ENCODE data around the gene PTGIS. TPM values are rescaled to one million over a fixed set of nuclear protein-coding genes. Genes with fewer than 3 reads are reported as not detected.

Gene PTGIS
- polyA plus RNA-seq, 2 of the 4 experiments (the other 2 are of a cell fraction), result 0.03 to 0.04 TPM

- ChIA-PET CTCF (interaction anchor here (0.7 to 16.1 kb wide), 12 partner anchors 10 to 184 kb away, joined by 3 to 219 read pairs (median 6); partner anchors contain the start of gene KCNB1), POLR2A (no interaction called here)
- FAIRE-seq (no peak), ATAC-seq (peak in 1 of 2 experiments; percentile 48; a peak in 3 of 6 replicates), DNase-seq (ENCODE audit: low read depth in 1 of 2, low spot score in 1 of 2) (no peak)
- TF ChIP-seq BHLHE40 (IDR thresholded peaks at IDR 0.05; ENCODE audit: low read depth, low read length) (no peak), ESRRA (IDR thresholded peaks at IDR 0.05; ENCODE audit: borderline replicate concordance, low read length) (no peak), TP53 (CRISPR knock-in tag; IDR thresholded peaks at IDR 0.05) (no peak), CHD4 (IDR thresholded peaks at IDR 0.05; ENCODE audit: borderline replicate concordance) (no peak), HOXB5 (CRISPR knock-in tag; IDR thresholded peaks at IDR 0.05) (no peak), FOSL2 (IDR thresholded peaks at IDR 0.05) (no peak), FOSL2 (CRISPR knock-in tag; IDR thresholded peaks at IDR 0.05) (no peak)
- TF ChIP-seq, protein P1, sequence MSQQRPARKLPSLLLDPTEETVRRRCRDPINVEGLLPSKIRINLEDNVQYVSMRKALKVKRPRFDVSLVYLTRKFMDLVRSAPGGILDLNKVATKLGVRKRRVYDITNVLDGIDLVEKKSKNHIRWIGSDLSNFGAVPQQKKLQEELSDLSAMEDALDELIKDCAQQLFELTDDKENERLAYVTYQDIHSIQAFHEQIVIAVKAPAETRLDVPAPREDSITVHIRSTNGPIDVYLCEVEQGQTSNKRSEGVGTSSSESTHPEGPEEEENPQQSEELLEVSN (IDR thresholded peaks at IDR 0.05; ENCODE audit: borderline replicate concordance, low read depth), result no peak
- no peak overlapping the region for H3K4me2 ChIP-seq
- H3K4me3 ChIP-seq, result no peak overlapping the region
- 65% methylated on average over 17 of the region's 17 CpGs for WGBS (ENCODE audit: missing lambda C conversion rate)
- H3K9me3 ChIP-seq, result no peaks in the 10 kb centered on the region
- H3K4me1 ChIP-seq, result peaks cover 7% of the 10 kb centered on the region; the same call in 1 of the 3 replicates
- no peak overlapping the region for H3K27ac ChIP-seq
Measured at GRCh38 chr20:49516916-49517804, 50.8 kb downstream of the PTGIS start.

GRCh38 chr20:49515586-49515985 lies 52.4 kb downstream of the PTGIS start:
- Histone ChIP-seq H3K4me1 (peaks cover 11% of the 10 kb centered on the region; the same call in 1 of the 3 replicates), H3K4me3 (no peak overlapping the region), H3K4me2 (no peak overlapping the region), H3K9me3 (no peaks in the 10 kb centered on the region), H3K27ac (no peak overlapping the region)
- ChIA-PET CTCF (interaction anchor here (0.6 to 16.1 kb wide), 11 partner anchors 8 to 373 kb away, joined by 3 to 219 read pairs (median 6); partner anchors contain the start of genes DDX27 and KCNB1), POLR2A (no interaction called here)
- WGBS (ENCODE audit: missing lambda C conversion rate), result 2% methylated on average over 3 of the region's 3 CpGs
- FAIRE-seq (no peak), ATAC-seq (no peak), DNase-seq (ENCODE audit: low read depth in 1 of 2, low spot score in 1 of 2) (no peak)
- no peak for TF ChIP-seq ZFP36 (IDR thresholded peaks at IDR 0.05; ENCODE audit: borderline replicate concordance, partially characterized antibody)
- TF ChIP-seq USF2 (IDR thresholded peaks at IDR 0.05), result no peak
- TF ChIP-seq, protein P2, sequence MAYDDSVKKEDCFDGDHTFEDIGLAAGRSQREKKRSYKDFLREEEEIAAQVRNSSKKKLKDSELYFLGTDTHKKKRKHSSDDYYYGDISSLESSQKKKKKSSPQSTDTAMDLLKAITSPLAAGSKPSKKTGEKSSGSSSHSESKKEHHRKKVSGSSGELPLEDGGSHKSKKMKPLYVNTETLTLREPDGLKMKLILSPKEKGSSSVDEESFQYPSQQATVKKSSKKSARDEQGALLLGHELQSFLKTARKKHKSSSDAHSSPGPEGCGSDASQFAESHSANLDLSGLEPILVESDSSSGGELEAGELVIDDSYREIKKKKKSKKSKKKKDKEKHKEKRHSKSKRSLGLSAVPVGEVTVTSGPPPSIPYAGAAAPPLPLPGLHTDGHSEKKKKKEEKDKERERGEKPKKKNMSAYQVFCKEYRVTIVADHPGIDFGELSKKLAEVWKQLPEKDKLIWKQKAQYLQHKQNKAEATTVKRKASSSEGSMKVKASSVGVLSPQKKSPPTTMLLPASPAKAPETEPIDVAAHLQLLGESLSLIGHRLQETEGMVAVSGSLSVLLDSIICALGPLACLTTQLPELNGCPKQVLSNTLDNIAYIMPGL (CRISPR knock-in tag; IDR thresholded peaks at IDR 0.05; ENCODE audit: borderline replicate concordance), result no peak
- TF ChIP-seq JUN (IDR thresholded peaks at IDR 0.05), result no peak
- TF ChIP-seq ESRRA (IDR thresholded peaks at IDR 0.05; ENCODE audit: borderline replicate concordance, low read length), result no peak
- TF ChIP-seq MAZ (IDR thresholded peaks at IDR 0.05; ENCODE audit: borderline replicate concordance, low read depth, low read length), result no peak
- no peak for TF ChIP-seq PHF8 (IDR thresholded peaks at IDR 0.05; ENCODE audit: borderline replicate concordance, low read depth)
- no peak for TF ChIP-seq RAD21 (conservative IDR thresholded peaks at IDR 0.05 in 1 of 2, IDR thresholded peaks at IDR 0.05 in 1 of 2)
- TF ChIP-seq, protein P3, sequence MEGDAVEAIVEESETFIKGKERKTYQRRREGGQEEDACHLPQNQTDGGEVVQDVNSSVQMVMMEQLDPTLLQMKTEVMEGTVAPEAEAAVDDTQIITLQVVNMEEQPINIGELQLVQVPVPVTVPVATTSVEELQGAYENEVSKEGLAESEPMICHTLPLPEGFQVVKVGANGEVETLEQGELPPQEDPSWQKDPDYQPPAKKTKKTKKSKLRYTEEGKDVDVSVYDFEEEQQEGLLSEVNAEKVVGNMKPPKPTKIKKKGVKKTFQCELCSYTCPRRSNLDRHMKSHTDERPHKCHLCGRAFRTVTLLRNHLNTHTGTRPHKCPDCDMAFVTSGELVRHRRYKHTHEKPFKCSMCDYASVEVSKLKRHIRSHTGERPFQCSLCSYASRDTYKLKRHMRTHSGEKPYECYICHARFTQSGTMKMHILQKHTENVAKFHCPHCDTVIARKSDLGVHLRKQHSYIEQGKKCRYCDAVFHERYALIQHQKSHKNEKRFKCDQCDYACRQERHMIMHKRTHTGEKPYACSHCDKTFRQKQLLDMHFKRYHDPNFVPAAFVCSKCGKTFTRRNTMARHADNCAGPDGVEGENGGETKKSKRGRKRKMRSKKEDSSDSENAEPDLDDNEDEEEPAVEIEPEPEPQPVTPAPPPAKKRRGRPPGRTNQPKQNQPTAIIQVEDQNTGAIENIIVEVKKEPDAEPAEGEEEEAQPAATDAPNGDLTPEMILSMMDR (IDR thresholded peaks at IDR 0.05), result no peak
- no peak for TF ChIP-seq FOSL2 (IDR thresholded peaks at IDR 0.05)
- TF ChIP-seq FOSL2 (CRISPR knock-in tag; IDR thresholded peaks at IDR 0.05), result no peak
- TF ChIP-seq TFCP2L1 (CRISPR knock-in tag; IDR thresholded peaks at IDR 0.05), result no peak
- no peak for TF ChIP-seq EHF (CRISPR knock-in tag; IDR thresholded peaks at IDR 0.05)
- TF ChIP-seq, protein P4, sequence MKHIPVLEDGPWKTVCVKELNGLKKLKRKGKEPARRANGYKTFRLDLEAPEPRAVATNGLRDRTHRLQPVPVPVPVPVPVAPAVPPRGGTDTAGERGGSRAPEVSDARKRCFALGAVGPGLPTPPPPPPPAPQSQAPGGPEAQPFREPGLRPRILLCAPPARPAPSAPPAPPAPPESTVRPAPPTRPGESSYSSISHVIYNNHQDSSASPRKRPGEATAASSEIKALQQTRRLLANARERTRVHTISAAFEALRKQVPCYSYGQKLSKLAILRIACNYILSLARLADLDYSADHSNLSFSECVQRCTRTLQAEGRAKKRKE (CRISPR knock-in tag; IDR thresholded peaks at IDR 0.05; ENCODE audit: low read depth), result no peak
- TF ChIP-seq CBX2 (IDR thresholded peaks at IDR 0.05; ENCODE audit: borderline replicate concordance, low read depth), result no peak
- no peak for TF ChIP-seq HOXB13 (CRISPR knock-in tag; IDR thresholded peaks at IDR 0.05; ENCODE audit: low read depth)
- TF ChIP-seq GATA3 (IDR thresholded peaks at IDR 0.05; ENCODE audit: borderline replicate concordance), result no peak
- no peak for TF ChIP-seq CBX8 (IDR thresholded peaks at IDR 0.05)
